ENCODE measurements around the gene ATP6V0B.

DNA sequence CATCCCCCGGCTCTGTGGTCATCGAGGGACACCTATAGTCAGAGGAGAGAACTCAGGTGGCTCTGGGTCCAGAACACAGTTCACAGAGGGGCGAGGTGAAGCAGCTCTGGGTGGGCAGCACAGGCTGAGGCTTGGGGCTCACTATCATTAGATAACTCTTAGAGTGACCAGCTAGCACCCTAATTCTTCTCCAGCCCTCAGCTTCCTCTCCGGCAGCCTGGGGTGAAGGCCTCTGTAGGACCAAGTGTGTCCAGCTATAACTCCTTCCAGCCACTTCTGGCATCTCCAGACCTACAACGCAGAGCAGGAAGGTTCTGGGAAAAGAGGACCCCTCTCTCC is 39.8 kb upstream of the ATP6V0B start:
- no peak; the same call in 1 of the 2 replicates for TF ChIP-seq CTCF (IDR thresholded peaks at IDR 0.05)
- no peak for TF ChIP-seq ZFX (IDR thresholded peaks at IDR 0.05; ENCODE audit: borderline replicate concordance)

Data from 22Rv1 (cell line).